Psoas muscle (tissue), 8 donors: Measurements from ENCODE around the gene RALGPS2. TPM values are rescaled to one million over a fixed set of nuclear protein-coding genes. Genes with fewer than 3 reads are reported as not detected.

ENCODE experiments used
- ATAC-seq, 4 donors: fragments of 200-7000 bp; cut with Tn5 transposase; one replicate each; pipeline ENCODE4 v1.9.1; 2020; ENCODE audit warnings: moderate library complexity in 3 of 4, mild to moderate bottlenecking in 2 of 4
- DNase-seq, 2 donors: peaks; one replicate each; pipeline ENCODE4 v3.0.0-alpha.2; 2020
- H3K27ac ChIP-seq: fragments of 200-600 bp; one replicate; pipeline ENCODE4 v1.8.0; 2022
- H3K27me3 ChIP-seq, 3 donors: fragments of 200-600 bp in 1 of 3; one replicate each; pipeline versions ENCODE4 v1.6.1 to v1.8.0; 2013 to 2022; ENCODE audit warnings: low read length in 2 of 3, mild to moderate bottlenecking in 2 of 3, moderate library complexity in 1 of 3; ENCODE audit not compliant: insufficient read depth in 3 of 3
- H3K36me3 ChIP-seq, 2 donors: fragments of 200-600 bp in 1 of 2; one replicate each; pipeline versions ENCODE4 v1.6.1 to v1.8.0; 2013 to 2022; ENCODE audit warnings: low read depth in 1 of 2, mild to moderate bottlenecking in 1 of 2, moderate library complexity in 1 of 2; ENCODE audit not compliant: insufficient read depth in 1 of 2
- H3K4me1 ChIP-seq: fragments of 200-600 bp; one replicate; pipeline ENCODE4 v1.8.0; 2022
- H3K4me3 ChIP-seq: fragments of 200-600 bp; one replicate; pipeline ENCODE4 v1.8.0; 2022; ENCODE audit warnings: mild to moderate bottlenecking
- H3K9me3 ChIP-seq: fragments of 200-600 bp; one replicate; pipeline ENCODE4 v1.8.0; 2022
- CTCF ChIP-seq: fragments of 200-600 bp; IDR thresholded peaks from one replicate; pipeline ENCODE4 v1.8.0; 2022; ENCODE audit warnings: antibody characterized with exemption
- WGBS, 3 donors: extraction: QIAGEN DNeasy Blood & Tissue Kit; methylation state at CpG; one replicate each; pipeline versions ENCODE4 v1.1.6 to v1.1.7; 2013; 5-methylcytosine and 5-hydroxymethylcytosine counted together
- intact Hi-C, 2 donors: fragments of 100-400 bp; cut with DNase I; formaldehyde crosslinking; loops; one replicate each; pipeline versions ENCODE4 v1.11.0 to v1.14.2; 2022
- polyA plus RNA-seq, 3 donors: library from polyadenylated mRNA; stranded (reverse); fragments of 200-250 nt; gene quantifications; one replicate each; pipeline ENCODE4 v1.2.3, GENCODE V29; 2013
- total RNA-seq, 4 donors: library from RNA; stranded (reverse); fragmentation: NEBNext Ultra II Directional in 2 of 4; extraction: Animal tissue kit (Norgen Biotek cat#: 25700) in 2 of 4; gene quantifications; one replicate each; pipeline versions ENCODE4 v1.2.1 to v1.2.4, GENCODE V29; 2021 to 2023
- donor health status: healthy with polysubstance abuse.
- donor health status: DM: no; HTN: no; CAD: no; lungs with moderate emphysema.
- donor health status: Bipolar disorder and iron deficiency.
- donor health status: healthy.
- donor health status: DM: yes; HTN: yes; CAD: no.
- donor health status: DM: no; HTN: no; CAD: no.
- donor health status: DM: no; HTN: no; CAD: no.
- donor health status: DM: yes; HTN: yes; CAD: no.

Gene RALGPS2
- total and polyA plus RNA-seq, 7 donors, result 0.69 to 6.2 (median 2.4) TPM

- H3K4me1 ChIP-seq, result no peaks in the 10 kb centered on the region
- WGBS, 3 donors, result 96 to 100% (median 100%) methylated on average over 4 of the region's 4 CpGs
- H3K36me3 ChIP-seq, result no peaks in the 10 kb centered on the region
- TF ChIP-seq CTCF, result no peak
- no peak for DNase-seq
- H3K9me3 ChIP-seq, result no peaks in the 10 kb centered on the region
- H3K4me3 ChIP-seq, result no peak overlapping the region
- no peak for ATAC-seq
- H3K27me3 ChIP-seq, result no peaks in the 10 kb centered on the region
- no peak overlapping the region for H3K27ac ChIP-seq
- intact Hi-C loops, result no loop called here
Measured at GRCh38 chr1:178714453-178714852, 10.6 kb upstream of the RALGPS2 start.

GRCh38 chr1:178716111-178716510 lies 8.9 kb upstream of the RALGPS2 start:
- ATAC-seq (no peak), DNase-seq (no peak)
- Histone ChIP-seq H3K36me3 (no peaks in the 10 kb centered on the region), H3K27ac (no peak overlapping the region), H3K4me1 (no peaks in the 10 kb centered on the region), H3K27me3 (no peaks in the 10 kb centered on the region), H3K4me3 (no peak overlapping the region), H3K9me3 (no peaks in the 10 kb centered on the region)
- intact Hi-C loops, result no loop called here
- TF ChIP-seq CTCF, result no peak

- no peak for DNase-seq
- Histone ChIP-seq H3K36me3 (no peaks in the 10 kb centered on the region), H3K27me3 (no peaks in the 10 kb centered on the region), H3K27ac (no peak overlapping the region), H3K4me3 (no peak overlapping the region), H3K9me3 (no peaks in the 10 kb centered on the region), H3K4me1 (no peaks in the 10 kb centered on the region)
- no peak for TF ChIP-seq CTCF
- no peak for ATAC-seq
- intact Hi-C loops, result no loop called here
- WGBS, 3 donors, result 91 to 97% (median 97%) methylated on average over 1 of the region's 1 CpG
Measured at GRCh38 chr1:178718520-178718919, 6.5 kb upstream of the RALGPS2 start.

GRCh38 chr1:178723546-178723945 lies 1.5 kb upstream of the RALGPS2 start:
- no peaks in the 10 kb centered on the region for H3K4me1 ChIP-seq
- H3K9me3 ChIP-seq, result no peaks in the 10 kb centered on the region
- no peak for TF ChIP-seq CTCF
- no peaks in the 10 kb centered on the region for H3K36me3 ChIP-seq
- no peak overlapping the region for H3K4me3 ChIP-seq
- DNase-seq (no peak), ATAC-seq (no peak)
- 69 to 73% (median 72%) methylated on average over 3 of the region's 3 CpGs for WGBS, 3 donors
- H3K27ac ChIP-seq, result no peak overlapping the region
- H3K27me3 ChIP-seq, result no peaks in the 10 kb centered on the region
- intact Hi-C loops, result no loop called here

- Histone ChIP-seq H3K27ac (peak overlapping the region; percentile 61), H3K36me3 (no peaks in the 10 kb centered on the region), H3K9me3 (no peaks in the 10 kb centered on the region), H3K27me3 (no peaks in the 10 kb centered on the region), H3K4me3 (peak overlapping the region; percentile 86), H3K4me1 (no peaks in the 10 kb centered on the region)
- TF ChIP-seq CTCF, result no peak
- ATAC-seq (no peak), DNase-seq (no peak)
- intact Hi-C loops, result no loop called here
- 84 to 88% (median 85%) methylated on average over 5 of the region's 5 CpGs for WGBS, 3 donors
Measured at GRCh38 chr1:178724376-178724727, 692 bp upstream of the RALGPS2 start.
